ENCODE measurements around the gene VAT1L.

The VAT1L gene

GRCh38 chr16:77834635-77835540 lies 46.5 kb downstream of the VAT1L start:
- H3K9me3 ChIP-seq (ENCODE audit: control insufficient read depth, low read length) = no peaks in the 10 kb centered on the region
- peak overlapping the region; percentile 100 for H3K27ac ChIP-seq (ENCODE audit: low read depth, low read length, severe bottlenecking)
- no peak overlapping the region for H3K4me3 ChIP-seq (ENCODE audit: extremely low read depth, insufficient read depth, low read length, poor library complexity, severe bottlenecking)
- H3K36me3 ChIP-seq (ENCODE audit: control insufficient read depth, insufficient read depth, low read length) = peaks cover 6% of the 10 kb centered on the region
- H3K4me1 ChIP-seq (ENCODE audit: control insufficient read depth, insufficient read depth, low read length, poor library complexity, severe bottlenecking) = peaks cover 43% of the 10 kb centered on the region
- WGBS, 2 experiments (ENCODE audit: insufficient coverage in 2 of 2) = 90% methylated on average over 2 to 4 of the region's 6 CpGs

DNA sequence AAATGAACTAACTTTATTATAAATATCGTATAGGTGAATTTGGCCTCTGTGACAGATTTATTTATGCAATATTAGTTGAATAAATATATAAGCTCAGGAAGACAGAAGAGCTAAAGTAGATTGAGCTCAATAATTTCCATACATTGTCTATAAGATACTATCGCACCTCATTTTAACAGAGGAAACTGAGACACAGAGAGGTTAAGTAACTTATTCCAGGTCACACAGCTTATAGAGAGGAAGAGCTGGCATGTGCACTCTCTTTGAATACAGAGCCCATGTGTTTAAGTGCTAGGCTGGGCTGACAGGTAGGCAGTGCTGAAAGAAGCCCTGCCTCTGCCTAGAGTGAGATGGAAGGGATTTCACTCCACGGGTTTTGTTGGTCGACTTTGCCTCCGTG lies 48.4 kb downstream of the VAT1L start:
- Histone ChIP-seq H3K36me3 (ENCODE audit: control insufficient read depth, insufficient read depth, low read length) (no peaks in the 10 kb centered on the region), H3K27ac (ENCODE audit: low read depth, low read length, severe bottlenecking) (no peak overlapping the region), H3K4me3 (ENCODE audit: extremely low read depth, insufficient read depth, low read length, poor library complexity, severe bottlenecking) (no peak overlapping the region), H3K4me1 (ENCODE audit: control insufficient read depth, insufficient read depth, low read length, poor library complexity, severe bottlenecking) (peaks cover 43% of the 10 kb centered on the region), H3K9me3 (ENCODE audit: control insufficient read depth, low read length) (no peaks in the 10 kb centered on the region)
- 95 to 100% methylated on average over 2 to 3 of the region's 5 CpGs for WGBS, 2 experiments (ENCODE audit: insufficient coverage in 2 of 2)

- WGBS, 2 experiments (ENCODE audit: insufficient coverage in 2 of 2) = 94% methylated on average over 7 of the region's 7 CpGs
- Histone ChIP-seq H3K9me3 (ENCODE audit: control insufficient read depth, low read length) (no peaks in the 10 kb centered on the region), H3K4me1 (ENCODE audit: control insufficient read depth, insufficient read depth, low read length, poor library complexity, severe bottlenecking) (peaks cover 40% of the 10 kb centered on the region)
Observed at GRCh38 chr16:77838597-77839255, 50.4 kb downstream of the VAT1L start.

GRCh38 chr16:77840093-77840492 lies 51.7 kb downstream of the VAT1L start:
- 90 to 100% methylated on average over 1 to 2 of the region's 5 CpGs for WGBS, 2 experiments (ENCODE audit: insufficient coverage in 2 of 2)
- Histone ChIP-seq H3K9me3 (ENCODE audit: control insufficient read depth, low read length) (no peaks in the 10 kb centered on the region), H3K4me1 (ENCODE audit: control insufficient read depth, insufficient read depth, low read length, poor library complexity, severe bottlenecking) (peaks cover 38% of the 10 kb centered on the region), H3K27ac (ENCODE audit: low read depth, low read length, severe bottlenecking) (no peak overlapping the region), H3K4me3 (ENCODE audit: extremely low read depth, insufficient read depth, low read length, poor library complexity, severe bottlenecking) (no peak overlapping the region), H3K36me3 (ENCODE audit: control insufficient read depth, insufficient read depth, low read length) (no peaks in the 10 kb centered on the region)

More at GRCh38 chr16:77838597-77839255, 50.4 kb downstream of the VAT1L start:
- Histone ChIP-seq H3K4me3 (ENCODE audit: extremely low read depth, insufficient read depth, low read length, poor library complexity, severe bottlenecking) (no peak overlapping the region), H3K36me3 (ENCODE audit: control insufficient read depth, insufficient read depth, low read length) (no peaks in the 10 kb centered on the region), H3K27ac (ENCODE audit: low read depth, low read length, severe bottlenecking) (no peak overlapping the region)

GRCh38 chr16:77840673-77841501 lies 52.5 kb downstream of the VAT1L start:
- WGBS, 2 experiments (ENCODE audit: insufficient coverage in 2 of 2) = 95 to 96% methylated on average over 4 to 5 of the region's 6 CpGs

DNA sequence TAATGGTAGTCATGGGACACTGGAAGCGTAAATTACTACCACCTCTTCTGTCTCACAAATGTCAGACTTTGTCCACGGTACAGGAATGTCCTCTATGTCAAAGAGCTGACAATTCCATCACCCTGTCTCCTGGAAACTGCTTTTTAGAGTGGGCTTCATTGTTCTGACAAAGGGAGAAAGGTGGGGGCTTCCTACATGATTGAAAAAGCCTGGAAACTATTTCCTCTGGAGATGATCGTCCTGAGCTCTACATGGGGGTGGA lies 53.1 kb downstream of the VAT1L start:
- 77 to 86% methylated on average over 2 to 3 of the region's 3 CpGs for WGBS, 2 experiments (ENCODE audit: insufficient coverage in 2 of 2)
- H3K36me3 ChIP-seq (ENCODE audit: control insufficient read depth, insufficient read depth, low read length) = no peaks in the 10 kb centered on the region
- no peaks in the 10 kb centered on the region for H3K9me3 ChIP-seq (ENCODE audit: control insufficient read depth, low read length)
- no peak overlapping the region for H3K4me3 ChIP-seq (ENCODE audit: extremely low read depth, insufficient read depth, low read length, poor library complexity, severe bottlenecking)
- H3K4me1 ChIP-seq (ENCODE audit: control insufficient read depth, insufficient read depth, low read length, poor library complexity, severe bottlenecking) = peaks cover 39% of the 10 kb centered on the region
- no peak overlapping the region for H3K27ac ChIP-seq (ENCODE audit: low read depth, low read length, severe bottlenecking)

More at GRCh38 chr16:77840673-77841501, 52.5 kb downstream of the VAT1L start:
- no peaks in the 10 kb centered on the region for H3K9me3 ChIP-seq (ENCODE audit: control insufficient read depth, low read length)
- H3K4me1 ChIP-seq (ENCODE audit: control insufficient read depth, insufficient read depth, low read length, poor library complexity, severe bottlenecking) = peaks cover 38% of the 10 kb centered on the region
- no peak overlapping the region for H3K27ac ChIP-seq (ENCODE audit: low read depth, low read length, severe bottlenecking)
- H3K4me3 ChIP-seq (ENCODE audit: extremely low read depth, insufficient read depth, low read length, poor library complexity, severe bottlenecking) = no peak overlapping the region
- H3K36me3 ChIP-seq (ENCODE audit: control insufficient read depth, insufficient read depth, low read length) = no peaks in the 10 kb centered on the region

- no peak overlapping the region for H3K27ac ChIP-seq (ENCODE audit: low read depth, low read length, severe bottlenecking)
- peaks cover 36% of the 10 kb centered on the region for H3K4me1 ChIP-seq (ENCODE audit: control insufficient read depth, insufficient read depth, low read length, poor library complexity, severe bottlenecking)
- H3K9me3 ChIP-seq (ENCODE audit: control insufficient read depth, low read length) = no peaks in the 10 kb centered on the region
- no peaks in the 10 kb centered on the region for H3K36me3 ChIP-seq (ENCODE audit: control insufficient read depth, insufficient read depth, low read length)
- WGBS, 2 experiments (ENCODE audit: insufficient coverage in 2 of 2) = 94 to 100% methylated on average over 1 to 2 of the region's 3 CpGs
- no peak overlapping the region for H3K4me3 ChIP-seq (ENCODE audit: extremely low read depth, insufficient read depth, low read length, poor library complexity, severe bottlenecking)
Observed at GRCh38 chr16:77842468-77842867, 54.1 kb downstream of the VAT1L start.

GRCh38 chr16:77843405-77843804 lies 55.0 kb downstream of the VAT1L start:
- WGBS, 2 experiments (ENCODE audit: insufficient coverage in 2 of 2) = 87 to 89% methylated on average over 3 of the region's 3 CpGs
- peak overlapping the region; percentile 55 for H3K27ac ChIP-seq (ENCODE audit: low read depth, low read length, severe bottlenecking)
- peaks cover 30% of the 10 kb centered on the region for H3K4me1 ChIP-seq (ENCODE audit: control insufficient read depth, insufficient read depth, low read length, poor library complexity, severe bottlenecking)
- H3K4me3 ChIP-seq (ENCODE audit: extremely low read depth, insufficient read depth, low read length, poor library complexity, severe bottlenecking) = no peak overlapping the region
- peaks cover 4% of the 10 kb centered on the region for H3K36me3 ChIP-seq (ENCODE audit: control insufficient read depth, insufficient read depth, low read length)
- no peaks in the 10 kb centered on the region for H3K9me3 ChIP-seq (ENCODE audit: control insufficient read depth, low read length)

DNA sequence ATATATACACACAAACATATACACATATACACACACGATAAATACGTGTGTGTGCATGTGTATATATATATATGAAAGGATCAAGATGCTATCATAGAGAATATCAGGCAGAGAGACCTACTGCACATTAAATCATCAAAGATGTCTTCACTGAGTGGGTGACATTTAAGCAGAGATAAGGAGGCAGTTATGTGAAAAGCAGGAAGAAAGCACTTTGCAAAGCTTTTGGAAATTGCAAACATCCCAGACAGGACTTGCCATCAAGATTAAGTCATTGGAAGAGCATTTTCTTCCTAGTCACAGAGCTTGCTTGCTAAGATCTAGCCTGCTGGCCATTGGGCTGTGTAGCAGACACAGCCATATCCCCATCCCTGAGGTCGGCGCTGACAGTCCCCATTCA lies 56.4 kb downstream of the VAT1L start:
- H3K36me3 ChIP-seq (ENCODE audit: control insufficient read depth, insufficient read depth, low read length) = peaks cover 4% of the 10 kb centered on the region

DNA sequence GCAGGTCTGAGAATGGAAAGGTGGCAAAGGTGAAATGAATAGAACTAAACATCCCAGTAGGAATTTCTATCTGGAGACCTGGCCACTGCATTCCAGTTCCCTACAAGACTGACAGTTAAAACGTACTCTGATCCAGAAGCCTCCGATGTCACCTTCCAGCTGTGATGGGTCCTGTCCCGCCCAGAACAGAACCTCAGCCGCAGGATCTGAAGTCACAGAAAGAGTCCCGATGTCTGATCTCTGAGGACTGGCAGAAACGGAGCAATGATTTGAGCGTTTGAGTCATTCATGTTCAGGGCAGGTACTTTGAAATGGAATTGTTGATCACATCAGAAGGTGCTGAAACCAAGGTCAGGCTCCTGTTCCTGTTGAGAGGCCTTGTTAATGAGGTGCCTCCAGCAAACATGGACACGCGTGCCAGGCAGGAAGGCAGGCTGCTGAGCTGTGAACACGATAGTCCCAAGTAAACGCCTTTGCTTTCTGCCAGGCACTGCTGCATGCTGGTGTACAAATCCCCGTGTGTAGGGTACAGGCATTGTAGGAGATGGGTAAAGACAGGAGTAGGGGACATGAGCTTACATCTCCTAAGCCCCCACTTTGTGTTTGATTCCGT lies 61.4 kb downstream of the VAT1L start:
- 93 to 94% methylated on average over 12 to 13 of the region's 13 CpGs for WGBS, 2 experiments (ENCODE audit: insufficient coverage in 2 of 2)
- Histone ChIP-seq H3K4me3 (ENCODE audit: extremely low read depth, insufficient read depth, low read length, poor library complexity, severe bottlenecking) (no peak overlapping the region), H3K9me3 (ENCODE audit: control insufficient read depth, low read length) (no peaks in the 10 kb centered on the region), H3K4me1 (ENCODE audit: control insufficient read depth, insufficient read depth, low read length, poor library complexity, severe bottlenecking) (peaks cover 10% of the 10 kb centered on the region), H3K27ac (ENCODE audit: low read depth, low read length, severe bottlenecking) (no peak overlapping the region), H3K36me3 (ENCODE audit: control insufficient read depth, insufficient read depth, low read length) (peaks cover 4% of the 10 kb centered on the region)

More for the DNA sequence above, 56.4 kb downstream of the VAT1L start:
- no peak overlapping the region for H3K4me3 ChIP-seq (ENCODE audit: extremely low read depth, insufficient read depth, low read length, poor library complexity, severe bottlenecking)
- H3K4me1 ChIP-seq (ENCODE audit: control insufficient read depth, insufficient read depth, low read length, poor library complexity, severe bottlenecking) = peaks cover 24% of the 10 kb centered on the region
- WGBS, 2 experiments (ENCODE audit: insufficient coverage in 2 of 2) = 91 to 100% methylated on average over 2 of the region's 4 CpGs
- no peaks in the 10 kb centered on the region for H3K9me3 ChIP-seq (ENCODE audit: control insufficient read depth, low read length)
- H3K27ac ChIP-seq (ENCODE audit: low read depth, low read length, severe bottlenecking) = no peak overlapping the region

Measured in mesodermal cell (in vitro differentiated cells).